Neural crest cell (in vitro differentiated cells): ENCODE data around the gene MAST4. TPM values are rescaled to one million over a fixed set of nuclear protein-coding genes. Genes with fewer than 3 reads are reported as not detected.
A peak's percentile ranks its signal among the peaks of the same experiment; 100 is the strongest.

Experiments
- DNase-seq: peaks from one replicate; pipeline ENCODE4 v3.0.0; 2021; ENCODE audit warnings: low read depth, mixed read lengths, low spot score
- H3K27ac Mint-ChIP-seq: one replicate; pipeline ENCODE4 v1.8.0; 2021; ENCODE audit warnings: mild to moderate bottlenecking, mixed read lengths; ENCODE audit not compliant: unreplicated experiment
- H3K27me3 Mint-ChIP-seq: 2 replicates; pipeline ENCODE4 v1.8.0; 2021; ENCODE audit warnings: low read depth, mild to moderate bottlenecking, mixed read lengths
- H3K36me3 Mint-ChIP-seq: 2 replicates; pipeline ENCODE4 v1.8.0; 2021; ENCODE audit warnings: low read depth, mild to moderate bottlenecking, mixed read lengths
- H3K4me1 Mint-ChIP-seq: 2 replicates; pipeline ENCODE4 v1.8.0; 2021; ENCODE audit warnings: mixed read lengths
- H3K4me3 Mint-ChIP-seq: one replicate; pipeline ENCODE4 v1.8.0; 2021; ENCODE audit warnings: mild to moderate bottlenecking, mixed read lengths
- H3K9me3 Mint-ChIP-seq: 2 replicates; pipeline ENCODE4 v1.8.0; 2021; ENCODE audit warnings: mixed read lengths
- CTCF ChIP-seq: fragments of 200-600 bp; sonication (generic); conservative IDR thresholded peaks from 2 replicates; pipeline ENCODE4 v1.5.0; 2021; ENCODE audit warnings: antibody characterized with exemption, mild to moderate bottlenecking
- total RNA-seq: library from RNA; stranded (reverse); gene quantifications from 2 replicates; pipeline ENCODE4 v1.2.1, GENCODE V29; 2021

MAST4 gene
- total RNA-seq, 1 donor from 2014 or later = 7.3 TPM

- H3K4me3 Mint-ChIP-seq = no peak overlapping the region
- no peaks in the 10 kb centered on the region for H3K27me3 Mint-ChIP-seq
- H3K27ac Mint-ChIP-seq = no peak overlapping the region
- H3K4me1 Mint-ChIP-seq = no peaks in the 10 kb centered on the region
- peaks cover 4% of the 10 kb centered on the region for H3K9me3 Mint-ChIP-seq
- no peak for DNase-seq
- no peak for TF ChIP-seq CTCF
- no peaks in the 10 kb centered on the region for H3K36me3 Mint-ChIP-seq
Observed at GRCh38 chr5:67203701-67204074, 607.5 kb downstream of the MAST4 start.

- H3K4me3 Mint-ChIP-seq = no peak overlapping the region
- H3K9me3 Mint-ChIP-seq = peaks cover 4% of the 10 kb centered on the region
- no peaks in the 10 kb centered on the region for H3K36me3 Mint-ChIP-seq
- no peak for DNase-seq
- no peak overlapping the region for H3K27ac Mint-ChIP-seq
- H3K27me3 Mint-ChIP-seq = no peaks in the 10 kb centered on the region
- no peaks in the 10 kb centered on the region for H3K4me1 Mint-ChIP-seq
- TF ChIP-seq CTCF = no peak
Observed at GRCh38 chr5:67204821-67205220, 608.6 kb downstream of the MAST4 start.

- TF ChIP-seq CTCF = no peak
- Mint-ChIP-seq H3K36me3 (no peaks in the 10 kb centered on the region), H3K9me3 (peaks cover 3% of the 10 kb centered on the region), H3K4me1 (no peaks in the 10 kb centered on the region), H3K27ac (no peak overlapping the region), H3K27me3 (no peaks in the 10 kb centered on the region), H3K4me3 (no peak overlapping the region)
- DNase-seq = no peak
Observed at GRCh38 chr5:67205981-67206380, 609.8 kb downstream of the MAST4 start.

- H3K36me3 Mint-ChIP-seq = no peaks in the 10 kb centered on the region
- no peak for TF ChIP-seq CTCF
Observed at GRCh38 chr5:67206461-67206860, 610.3 kb downstream of the MAST4 start.

GRCh38 chr5:67206929-67207328 is 610.7 kb downstream of the MAST4 start:
- no peaks in the 10 kb centered on the region for H3K27me3 Mint-ChIP-seq
- H3K27ac Mint-ChIP-seq = no peak overlapping the region
- H3K4me3 Mint-ChIP-seq = no peak overlapping the region
- H3K9me3 Mint-ChIP-seq = no peaks in the 10 kb centered on the region
- no peaks in the 10 kb centered on the region for H3K4me1 Mint-ChIP-seq
- DNase-seq = no peak
- no peak for TF ChIP-seq CTCF
- H3K36me3 Mint-ChIP-seq = no peaks in the 10 kb centered on the region

More at GRCh38 chr5:67206461-67206860, 610.3 kb downstream of the MAST4 start:
- DNase-seq = no peak
- H3K4me1 Mint-ChIP-seq = no peaks in the 10 kb centered on the region
- no peak overlapping the region for H3K4me3 Mint-ChIP-seq
- H3K9me3 Mint-ChIP-seq = no peaks in the 10 kb centered on the region
- H3K27ac Mint-ChIP-seq = no peak overlapping the region
- no peaks in the 10 kb centered on the region for H3K27me3 Mint-ChIP-seq

GRCh38 chr5:67208403-67208802 is 612.2 kb downstream of the MAST4 start:
- TF ChIP-seq CTCF = no peak
- H3K36me3 Mint-ChIP-seq = no peaks in the 10 kb centered on the region
- no peak overlapping the region for H3K4me3 Mint-ChIP-seq
- no peak for DNase-seq
- no peaks in the 10 kb centered on the region for H3K9me3 Mint-ChIP-seq
- peak overlapping the region; percentile 57 for H3K27ac Mint-ChIP-seq
- H3K27me3 Mint-ChIP-seq = no peaks in the 10 kb centered on the region
- no peaks in the 10 kb centered on the region for H3K4me1 Mint-ChIP-seq
